NCI-H69 (cell line): ENCODE results near the gene CGB5.
"Not testable (repeated sequence)": the region's sequence is repeated elsewhere in the genome, so short reads cannot be mapped to it uniquely, and the experiment has no call there.

ENCODE experiments used
- DNase-seq: peaks from one replicate; lab custom pipeline; 2025; lab: John Stamatoyannopoulos, UW

Gene CGB5

GRCh38 chr19:49020931-49021895 is 22.4 kb upstream of the CGB5 start:
- DNase-seq: peak; percentile 68

GRCh38 chr19:49022116-49022515 is 21.5 kb upstream of the CGB5 start:
- no peak for DNase-seq

- not testable (repeated sequence) for DNase-seq
Measured at GRCh38 chr19:49024233-49024632, 19.4 kb upstream of the CGB5 start, which contains the start of gene CGB3. Gene CGB3, minus strand, starts transcription at chr19:49024333. Its CDS starts 362 bp downstream, at chr19:49023971.

- not testable (repeated sequence) for DNase-seq
Measured at GRCh38 chr19:49025088-49025487, 18.6 kb upstream of the CGB5 start.

GRCh38 chr19:49025599-49025998 is 18.0 kb upstream of the CGB5 start:
- not testable (repeated sequence) for DNase-seq

- DNase-seq: not testable (repeated sequence)
Measured at GRCh38 chr19:49028686-49029085, 15.0 kb upstream of the CGB5 start.

- DNase-seq: not testable (repeated sequence)
Measured at GRCh38 chr19:49029749-49030148, 13.9 kb upstream of the CGB5 start.

- not testable (repeated sequence) for DNase-seq
Measured at GRCh38 chr19:49030323-49030722, 13.3 kb upstream of the CGB5 start.

- peak; percentile 93 for DNase-seq
Measured at GRCh38 chr19:49031642-49032301, 11.9 kb upstream of the CGB5 start, which contains the start of gene CGB2. Gene CGB2, plus strand, starts transcription at chr19:49031890. Its CDS starts 206 bp downstream, at chr19:49032096.

GRCh38 chr19:49036815-49037214 is 6.8 kb upstream of the CGB5 start, which contains the start of gene CGB1:
Gene CGB1, minus strand, starts transcription at chr19:49036895. Its CDS starts 184 bp downstream, at chr19:49036711.
- DNase-seq: peak; percentile 95

- not testable (repeated sequence) for DNase-seq
Measured at GRCh38 chr19:49038111-49038510, 5.5 kb upstream of the CGB5 start.

GRCh38 chr19:49038557-49039276 is 4.9 kb upstream of the CGB5 start:
- DNase-seq: not testable (repeated sequence)

GRCh38 chr19:49039736-49040135 is 3.9 kb upstream of the CGB5 start:
- not testable (repeated sequence) for DNase-seq

- no peak for DNase-seq
Measured at GRCh38 chr19:49042177-49042576, 1.5 kb upstream of the CGB5 start.

- DNase-seq: not testable (repeated sequence)
Measured at GRCh38 chr19:49042666-49043065, 982 bp upstream of the CGB5 start.

GRCh38 chr19:49049011-49049410 is 5.4 kb downstream of the CGB5 start, which contains the start of gene CGB8:
Gene CGB8, minus strand, starts transcription at chr19:49049111. Its CDS starts 372 bp downstream, at chr19:49048739.
- not testable (repeated sequence) for DNase-seq

- not testable (repeated sequence) for DNase-seq
Measured at GRCh38 chr19:49049834-49050233, 6.2 kb downstream of the CGB5 start.

- not testable (repeated sequence) for DNase-seq
Measured at GRCh38 chr19:49050376-49051033, 6.9 kb downstream of the CGB5 start.

GRCh38 chr19:49056101-49056901 is 12.7 kb downstream of the CGB5 start:
- DNase-seq: peak; percentile 68

- DNase-seq: not testable (repeated sequence)
Measured at GRCh38 chr19:49056902-49057596, 13.4 kb downstream of the CGB5 start.
